ENCODE results near the gene CTNND2.

The CTNND2 gene

GRCh38 chr5:11293523-11293922 is 610.7 kb downstream of the CTNND2 start:
- no peak for DNase-seq

GRCh38 chr5:11292648-11293356 is 611.4 kb downstream of the CTNND2 start:
- no peak for DNase-seq

GRCh38 chr5:11289733-11290132 is 614.5 kb downstream of the CTNND2 start:
- no peak for DNase-seq

GRCh38 chr5:11289208-11289607 is 615.0 kb downstream of the CTNND2 start:
- no peak for DNase-seq

GRCh38 chr5:11281842-11282241 is 622.4 kb downstream of the CTNND2 start:
- no peak for DNase-seq

- no peak for DNase-seq
These were observed 626.9 kb downstream of the CTNND2 start for GRCh38 chr5:11277323-11277722.

GRCh38 chr5:11273180-11273903 is 630.9 kb downstream of the CTNND2 start:
- DNase-seq = no peak

GRCh38 chr5:11269515-11269914 is 634.7 kb downstream of the CTNND2 start:
- no peak for DNase-seq

GRCh38 chr5:11268891-11269290 is 635.4 kb downstream of the CTNND2 start:
- no peak for DNase-seq

GRCh38 chr5:11266331-11266730 is 637.9 kb downstream of the CTNND2 start:
- DNase-seq = no peak

- no peak for DNase-seq
These were observed 643.0 kb downstream of the CTNND2 start for GRCh38 chr5:11261241-11261640.

GRCh38 chr5:11258001-11258400 is 646.2 kb downstream of the CTNND2 start:
- no peak for DNase-seq

GRCh38 chr5:11252523-11252922 is 651.7 kb downstream of the CTNND2 start:
- no peak for DNase-seq

GRCh38 chr5:11252075-11252474 is 652.2 kb downstream of the CTNND2 start:
- DNase-seq = no peak

- no peak for DNase-seq
These were observed 653.0 kb downstream of the CTNND2 start for GRCh38 chr5:11251247-11251646.

- no peak for DNase-seq
These were observed 655.3 kb downstream of the CTNND2 start for GRCh38 chr5:11248966-11249365.

GRCh38 chr5:11247224-11247623 is 657.0 kb downstream of the CTNND2 start:
- no peak for DNase-seq

GRCh38 chr5:11240293-11241190 is 663.7 kb downstream of the CTNND2 start:
- no peak for DNase-seq

- no peak for DNase-seq
These were observed 664.8 kb downstream of the CTNND2 start for GRCh38 chr5:11239261-11240015.

GRCh38 chr5:11234501-11234911 is 669.7 kb downstream of the CTNND2 start:
- DNase-seq = no peak

GRCh38 chr5:11230890-11231289 is 673.4 kb downstream of the CTNND2 start:
- DNase-seq = no peak

- no peak for DNase-seq
These were observed 677.2 kb downstream of the CTNND2 start for GRCh38 chr5:11227064-11227463.
